K562 (cell line): ENCODE data around the gene MEAF6. TPM values are rescaled to one million over a fixed set of nuclear protein-coding genes. Genes with fewer than 3 reads are reported as not detected.

ENCODE experiments used
- ATAC-seq: fragments of 200-7000 bp; cut with Tn5 transposase; 3 replicates; pipeline ENCODE4 v1.9.1; 2020; ENCODE audit warnings: moderate library complexity
- BruUV-seq: library from RNA; stranded (reverse); fragments of 400-500 nt; replicated peaks from 2 replicates; lab custom pipeline; 2021; lab: Mats Ljungman, UMichigan
- CTCF ChIA-PET: fragments of 300-600 bp; formaldehyde crosslinking; extraction: SDS; loops from one replicate; lab custom pipeline; 2021; ENCODE audit warnings: low intra/inter-chr PET ratio; lab: Yijun Ruan, JAX
- POLR2A ChIA-PET: fragments of 300-600, 350-650 bp; sonication (Branson Sonifier 250); formaldehyde crosslinking; extraction: SDS; loops from one replicate; lab custom pipeline; 2021; ENCODE audit warnings: antibody characterized with exemption, inconsistent platforms; lab: Yijun Ruan, JAX
- DNase-seq, 4 experiments: peaks; one replicate each; pipeline versions ENCODE4 v3.0.0 to v3.0.0-alpha.2; 2011 to 2018; ENCODE audit warnings: low spot score in 3 of 4, mixed read lengths in 3 of 4; ENCODE audit errors: extremely low read depth in 1 of 4
- FAIRE-seq: peaks from 2 replicates; lab custom pipeline; 2011; peaks lifted over from hg19 to GRCh38; lab: Jason Lieb, UNC
- H2AFZ ChIP-seq: 2 replicates; pipeline ENCODE4 v1.6.0; 2011; ENCODE audit warnings: low read depth, low read length, control low read depth, inconsistent platforms
- H3K27ac ChIP-seq: fragments of 200-600 bp; 3 replicates; pipeline ENCODE4 v1.8.0; 2011; ENCODE audit warnings: low read depth, mild to moderate bottlenecking, control low read depth, inconsistent platforms, low read length, moderate library complexity, mixed read lengths; ENCODE audit errors: extremely low read depth
- H3K27me3 ChIP-seq, 2 experiments: fragments of 300-600 bp in 1 of 2; 2 replicates in 1 of 2; 3 replicates in 1 of 2; pipeline versions ENCODE4 v1.6.0 to v1.8.0; 2011; ENCODE audit warnings: inconsistent platforms in 2 of 2, low read length in 2 of 2, mild to moderate bottlenecking in 1 of 2, mixed read lengths in 1 of 2, moderate library complexity in 1 of 2; ENCODE audit not compliant: control insufficient read depth in 2 of 2, insufficient read depth in 2 of 2
- H3K36me3 ChIP-seq: fragments of 300-600 bp; 3 replicates; pipeline ENCODE4 v1.8.0; 2011; ENCODE audit warnings: mild to moderate bottlenecking, low read length, inconsistent platforms; ENCODE audit not compliant: control insufficient read depth, insufficient read depth
- H3K4me1 ChIP-seq, 2 experiments: fragments of 200-600 bp in 1 of 2; replicated peaks in 1 of 2; 2 replicates in 1 of 2; 3 replicates in 1 of 2; pipeline versions ENCODE4 v1.5.1 to v1.8.0; 2011; ENCODE audit warnings: inconsistent platforms in 2 of 2, low read length in 2 of 2, mild to moderate bottlenecking in 1 of 2, mixed read lengths in 1 of 2, moderate library complexity in 1 of 2; ENCODE audit not compliant: control insufficient read depth in 2 of 2, insufficient read depth in 2 of 2
- H3K4me2 ChIP-seq: 2 replicates; pipeline ENCODE4 v1.6.1; 2011; ENCODE audit warnings: low read length, control low read depth, inconsistent platforms, mixed read lengths; ENCODE audit not compliant: insufficient read depth
- H3K4me3 ChIP-seq: fragments of 200-600 bp; sonication (generic), shearing (Covaris generic); 2 replicates; pipeline ENCODE4 v1.5.1; 2016; ENCODE audit warnings: control low read depth, inconsistent platforms
- H3K79me2 ChIP-seq: fragments of 200-600 bp; 3 replicates; pipeline ENCODE4 v1.8.0; 2011; ENCODE audit warnings: low read length, inconsistent platforms; ENCODE audit not compliant: control insufficient read depth, insufficient read depth
- H3K9ac ChIP-seq, 2 experiments: 2 replicates each; pipeline versions ENCODE4 v1.6.0 to v1.6.1; 2011; ENCODE audit warnings: low read depth in 2 of 2, low read length in 2 of 2, control low read depth in 1 of 2, inconsistent platforms in 1 of 2, mild to moderate bottlenecking in 1 of 2, mixed read lengths in 1 of 2; ENCODE audit not compliant: insufficient read depth in 1 of 2
- H3K9me1 ChIP-seq: one replicate; pipeline ENCODE4 v1.6.0; 2011; ENCODE audit warnings: inconsistent platforms, mild to moderate bottlenecking, low read length, moderate library complexity; ENCODE audit not compliant: control insufficient read depth, insufficient read depth
- H3K9me3 ChIP-seq: replicated peaks from 2 replicates; pipeline ENCODE4 v1.5.1; 2011; ENCODE audit warnings: low read depth, low read length, inconsistent platforms; ENCODE audit not compliant: control insufficient read depth, insufficient read depth
- H4K20me1 ChIP-seq: replicated peaks from 2 replicates; pipeline ENCODE4 v1.6.1; 2011; ENCODE audit warnings: low read length, inconsistent platforms, mixed read lengths; ENCODE audit not compliant: control insufficient read depth, insufficient read depth
- ARID3A ChIP-seq: IDR thresholded peaks from 2 replicates; pipeline ENCODE4 v1.6.1; 2012; ENCODE audit warnings: low read depth, low read length, improper control_type of control experiment, borderline replicate concordance
- CEBPZ ChIP-seq: fragments of 150-350 bp; IDR thresholded peaks from 2 replicates; pipeline ENCODE4 v1.6.1; 2014; ENCODE audit warnings: low read depth, mild to moderate bottlenecking, low read length, borderline replicate concordance
- CTCF ChIP-seq, 3 experiments: IDR thresholded peaks in 2 of 3; conservative IDR thresholded peaks in 1 of 3; 2 replicates each; pipeline ENCODE4 v1.5.1; 2011 to 2012; ENCODE audit warnings: low read length in 3 of 3, mild to moderate bottlenecking in 3 of 3, control low read depth in 2 of 3, improper control_type of control experiment in 1 of 3, inconsistent platforms in 1 of 3, low read depth in 1 of 3, mixed read lengths in 1 of 3, moderate library complexity in 1 of 3; ENCODE audit not compliant: insufficient read depth in 2 of 3
- DMBX1 ChIP-seq: fragments of 250-450 bp; sonication (Bioruptor Pico); IDR thresholded peaks from 2 replicates; pipeline ENCODE4 v1.8.0; 2022; ENCODE audit warnings: inconsistent platforms, mild to moderate bottlenecking, moderate library complexity, borderline replicate concordance
- TRIM28 ChIP-seq: fragments of 450-650 bp; IDR thresholded peaks from 2 replicates; pipeline ENCODE4 v1.6.1; 2017
- ZFP1 ChIP-seq: fragments of 450-650 bp; formaldehyde crosslinking; IDR thresholded peaks from 2 replicates; pipeline ENCODE4 v1.4.0; 2020; ENCODE audit warnings: mild to moderate bottlenecking, mixed read lengths
- WGBS: fragments of 100-300 bp; shearing (Covaris generic); methylation state at CpG from one replicate; pipeline ENCODE4 v1.1.6; 2016; ENCODE audit warnings: low coverage, mixed read lengths; ENCODE audit not compliant: insufficient coverage; ENCODE audit errors: missing lambda C conversion rate; 5-methylcytosine and 5-hydroxymethylcytosine counted together
- in situ Hi-C: fragments of 300-500 bp; cut with MboI; formaldehyde crosslinking; loops from 4 replicates; pipeline ENCODE4 v1.15.0; 2018; ENCODE audit warnings: inconsistent platforms, mixed read lengths
- intact Hi-C: fragments of 100-400 bp; cut with micrococcal nuclease; formaldehyde crosslinking; loops from 2 replicates; pipeline ENCODE4 v1.14.2; 2022
- polyA plus RNA-seq, 8 experiments: library from polyadenylated mRNA; depleted of rRNA in 4 of 8; stranded (reverse) in 5 of 8; unstranded in 3 of 8; fragments of >200 nt; fragmentation: Nextera tagmentation in 2 of 8; fragmentation: Illumina TruSeq in 1 of 8; extraction: Ambion mirVana in 2 of 8; extraction: Trizol in 1 of 8; gene quantifications; 2 replicates each; pipeline versions ENCODE4 v1.2.1 to v1.2.3, GENCODE V29; 2011 to 2014; ENCODE audit warnings: inconsistent platforms in 1 of 8, missing spikeins in 1 of 8
- total RNA-seq, 7 experiments: library from RNA; depleted of rRNA in 6 of 7; stranded (reverse); fragments of >200 nt in 6 of 7; fragmentation: Illumina TruSeq in 2 of 7; extraction: Trizol in 2 of 7; gene quantifications; 2 replicates each; pipeline versions ENCODE4 v1.2.1 to v1.2.3, GENCODE V29; 2011 to 2021; ENCODE audit warnings: low replicate concordance in 1 of 7
- TF ChIP-seq, protein P1 (sequence below): sonication (generic); formaldehyde crosslinking; IDR thresholded peaks from 2 replicates; pipeline ENCODE4 v1.9.0; 2022; ENCODE audit warnings: mild to moderate bottlenecking, missing genetic modification reagents

The MEAF6 gene
- total and polyA plus RNA-seq, 9 of the 15 experiments (the other 6 are each of a cell fraction or from before 2014, with no cell fraction given), result 55.0 to 151 (median 92.3) TPM

DNA sequence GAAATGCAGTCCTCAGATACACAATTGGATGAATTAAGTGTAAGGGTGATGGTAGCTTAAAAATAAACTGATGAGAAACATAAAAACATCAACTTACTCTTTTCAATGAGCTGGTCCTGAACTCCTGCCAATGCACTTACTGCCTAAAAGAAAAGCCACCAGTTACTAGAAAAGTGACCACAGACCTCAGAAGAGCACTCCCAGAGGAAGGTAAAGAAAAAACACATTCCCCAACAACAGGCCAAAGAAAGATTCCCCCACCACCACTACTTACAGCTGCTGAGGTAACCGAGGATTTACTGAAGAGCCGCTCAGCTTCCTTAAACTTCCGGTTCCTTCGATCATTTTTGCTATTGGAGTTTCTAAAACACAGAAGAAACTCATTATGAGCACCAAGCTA lies 5.4 kb downstream of the MEAF6 start:
- no peak overlapping the region for H3K9ac ChIP-seq
- H3K27me3 ChIP-seq, result no peaks in the 10 kb centered on the region
- H2AFZ ChIP-seq, result no peak overlapping the region
- no peak overlapping the region for H3K4me2 ChIP-seq
- POLR2A ChIA-PET, result interaction anchor here (0.7 to 1.3 kb wide), 9 partner anchors 10 to 345 kb away, joined by 3 to 6 read pairs (median 4); partner anchors contain the start of gene SNIP1
- peaks cover 4% of the 10 kb centered on the region; the same call in 1 of the 2 replicates for H4K20me1 ChIP-seq
- CTCF ChIA-PET, result no interaction called here
- no peak overlapping the region for H3K4me3 ChIP-seq
- peak in 2 of 4 experiments; percentile 18 to 37 for DNase-seq
- peaks cover 4 to 8% of the 10 kb centered on the region in 2 experiments; a peak in 4 of 5 replicates for H3K4me1 ChIP-seq
- no peak overlapping the region for H3K27ac ChIP-seq
- no peaks in the 10 kb centered on the region for H3K9me3 ChIP-seq
- intact Hi-C loops, result no loop called here
- peaks cover 70% of the 10 kb centered on the region for H3K36me3 ChIP-seq
- FAIRE-seq, result no peak
- H3K79me2 ChIP-seq, result peaks cover 34% of the 10 kb centered on the region
- BruUV-seq, result no TSS peak
- peak; percentile 61 for ATAC-seq
- peak; percentile 28 to 39 (median 37); a peak in 2 of 6 replicates for TF ChIP-seq CTCF (IDR thresholded peaks at IDR 0.05 in 2 of 3, conservative IDR thresholded peaks at IDR 0.05 in 1 of 3; ENCODE audit: insufficient read depth in 2 of 3, low read depth in 1 of 3, low read length in 3 of 3)
- no peak for TF ChIP-seq TRIM28
- WGBS, result 91% methylated on average over 4 of the region's 4 CpGs
- in situ Hi-C loops, result no loop called here
- H3K9me1 ChIP-seq, result peaks cover 4% of the 10 kb centered on the region

GRCh38 chr1:37506740-37507139 lies 7.8 kb downstream of the MEAF6 start:
- BruUV-seq, result no TSS peak
- FAIRE-seq, result no peak
- peaks cover 77% of the 10 kb centered on the region for H3K36me3 ChIP-seq
- H3K27ac ChIP-seq, result no peak overlapping the region
- H3K79me2 ChIP-seq, result peaks cover 10% of the 10 kb centered on the region
- intact Hi-C loops (no loop called here), in situ Hi-C loops (no loop called here)
- H2AFZ ChIP-seq, result no peak overlapping the region
- no peaks in the 10 kb centered on the region; a peak in 1 of 5 replicates for H3K4me1 ChIP-seq
- H3K4me2 ChIP-seq, result no peak overlapping the region
- POLR2A ChIA-PET, result interaction anchor here (1.3 to 2.5 kb wide), 4 partner anchors 8 to 31 kb away, joined by 8 to 13 read pairs (median 8); partner anchors contain the start of gene MEAF6
- ATAC-seq, result no peak
- H4K20me1 ChIP-seq, result no peaks in the 10 kb centered on the region
- no peaks in the 10 kb centered on the region for H3K9me1 ChIP-seq
- H3K9ac ChIP-seq, result no peak overlapping the region
- CTCF ChIA-PET, result no interaction called here
- H3K27me3 ChIP-seq, result no peaks in the 10 kb centered on the region
- H3K9me3 ChIP-seq, result no peaks in the 10 kb centered on the region
- no peak for DNase-seq
- no peak overlapping the region for H3K4me3 ChIP-seq
- WGBS, result 93% methylated on average over 2 of the region's 2 CpGs
- no peak for TF ChIP-seq DMBX1 (CRISPR knock-in tag)
- no peak for TF ChIP-seq CEBPZ
- no peak for TF ChIP-seq ARID3A
- TF ChIP-seq, protein P1, sequence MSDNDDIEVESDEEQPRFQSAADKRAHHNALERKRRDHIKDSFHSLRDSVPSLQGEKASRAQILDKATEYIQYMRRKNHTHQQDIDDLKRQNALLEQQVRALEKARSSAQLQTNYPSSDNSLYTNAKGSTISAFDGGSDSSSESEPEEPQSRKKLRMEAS (CRISPR knock-in tag), result no peak
- TF ChIP-seq ZFP1 (CRISPR knock-in tag), result no peak
